ENCODE results near the gene SGCB. TPM values are rescaled to one million over a fixed set of nuclear protein-coding genes. Genes with fewer than 3 reads are reported as not detected.
"Not testable (repeated sequence)": the region's sequence is repeated elsewhere in the genome, so short reads cannot be mapped to it uniquely, and the experiment has no call there.

SGCB gene, protein sequence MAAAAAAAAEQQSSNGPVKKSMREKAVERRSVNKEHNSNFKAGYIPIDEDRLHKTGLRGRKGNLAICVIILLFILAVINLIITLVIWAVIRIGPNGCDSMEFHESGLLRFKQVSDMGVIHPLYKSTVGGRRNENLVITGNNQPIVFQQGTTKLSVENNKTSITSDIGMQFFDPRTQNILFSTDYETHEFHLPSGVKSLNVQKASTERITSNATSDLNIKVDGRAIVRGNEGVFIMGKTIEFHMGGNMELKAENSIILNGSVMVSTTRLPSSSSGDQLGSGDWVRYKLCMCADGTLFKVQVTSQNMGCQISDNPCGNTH
- 10 to 100 TPM; 56.5 to 99.7 (median 77.3) TPM for total RNA-seq

DNA sequence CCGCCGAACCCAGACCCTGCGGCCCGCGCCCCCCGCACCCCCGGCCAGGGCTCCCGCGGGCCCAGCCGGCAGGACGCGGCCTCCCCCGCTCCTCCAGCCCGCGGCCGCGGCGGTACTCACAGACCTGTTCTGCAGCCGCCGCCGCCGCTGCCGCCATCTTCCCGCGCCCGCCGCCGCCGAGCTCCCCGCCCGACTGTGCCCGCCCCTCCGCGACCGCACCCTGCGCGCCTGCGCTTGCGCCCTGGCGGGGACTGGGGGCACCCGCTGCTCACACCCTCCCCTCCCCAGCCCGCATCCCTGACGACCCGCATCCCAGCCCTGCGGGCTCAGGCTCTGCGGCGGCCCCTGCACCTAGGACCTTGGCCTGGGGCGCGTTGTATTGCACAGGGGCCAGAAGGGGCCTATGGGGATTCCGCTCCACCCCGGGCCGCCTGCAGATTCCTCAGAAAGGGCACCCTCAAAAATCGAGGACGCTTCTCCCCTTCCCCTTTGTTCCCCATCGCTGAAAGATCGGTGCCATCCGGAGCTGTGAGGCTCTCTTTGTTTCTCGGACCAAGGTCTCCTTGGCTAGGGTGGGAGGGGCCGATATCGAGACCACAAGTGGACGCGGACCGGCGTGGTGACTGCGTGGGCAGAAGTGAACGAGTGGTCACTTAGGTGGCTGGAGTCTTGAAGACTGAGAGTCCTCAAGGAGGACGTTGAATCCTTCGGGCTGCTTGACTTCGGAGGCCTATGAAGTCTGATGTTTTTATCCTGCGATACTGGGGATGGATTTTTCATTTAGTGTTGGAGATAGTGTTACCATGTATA is at the start of gene SGCB:
Gene SGCB, minus strand, starts transcription at position 197 of the 810 bp plus-strand sequence. Its CDS starts 40 bp downstream, at position 157.
- no peaks in the 10 kb centered on the region for H3K9me3 ChIP-seq
- intact Hi-C loops (cut with DNase I), result no loop called here
- 4% methylated on average over 28 of the region's 70 CpGs for WGBS
- no peaks in the 10 kb centered on the region for H3K36me3 ChIP-seq
- peaks cover 15 to 40% (median 34%) of the 10 kb centered on the region in 4 donors for H3K4me1 ChIP-seq
- no peaks in the 10 kb centered on the region for H3K27me3 ChIP-seq
- peak within 1 kb of the TSS; percentile 79 to 93 (median 90) for H3K4me3 ChIP-seq
- DNase-seq (ENCODE audit: extremely low spot score), result no peak
- peak within 1 kb of the TSS; percentile 81 to 86 (median 84) for H3K27ac ChIP-seq (replicated peaks in 1 of 4)
- no peak for TF ChIP-seq POLR2AphosphoS5 (IDR thresholded peaks at IDR 0.05)
- TF ChIP-seq CTCF (IDR thresholded peaks at IDR 0.05), result no peak
- no peak for TF ChIP-seq EP300 (IDR thresholded peaks at IDR 0.05)
- no peak for TF ChIP-seq POLR2A (IDR thresholded peaks at IDR 0.05; ENCODE audit: low read depth)

DNA sequence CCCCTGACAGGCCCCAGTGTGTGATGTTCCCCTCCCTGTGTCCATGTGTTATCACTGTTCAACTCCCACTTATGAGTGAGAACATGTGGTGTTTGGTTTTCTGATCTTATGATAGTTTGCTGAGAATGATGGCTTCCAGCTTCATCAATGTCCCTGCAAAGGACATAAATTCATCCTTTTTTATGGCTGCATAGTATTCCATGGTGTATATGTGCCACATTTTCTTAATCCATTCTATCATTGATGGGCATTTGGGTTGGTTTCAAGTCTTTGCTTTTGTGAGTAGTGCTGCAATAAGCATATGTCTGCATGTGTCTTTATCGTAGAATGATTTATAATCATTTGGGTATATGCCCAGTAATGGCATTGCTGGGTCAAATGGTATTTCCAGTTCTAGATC is 48.3 kb upstream of the SGCB start:
- DNase-seq (ENCODE audit: extremely low spot score); H3K36me3 ChIP-seq; H3K27me3 ChIP-seq; H3K9me3 ChIP-seq; H3K4me3 ChIP-seq; intact Hi-C loops (cut with DNase I); H3K27ac ChIP-seq (replicated peaks in 1 of 4); H3K4me1 ChIP-seq: not testable (repeated sequence)
- WGBS, result 96% methylated on average over 1 of the region's 1 CpG

DNA sequence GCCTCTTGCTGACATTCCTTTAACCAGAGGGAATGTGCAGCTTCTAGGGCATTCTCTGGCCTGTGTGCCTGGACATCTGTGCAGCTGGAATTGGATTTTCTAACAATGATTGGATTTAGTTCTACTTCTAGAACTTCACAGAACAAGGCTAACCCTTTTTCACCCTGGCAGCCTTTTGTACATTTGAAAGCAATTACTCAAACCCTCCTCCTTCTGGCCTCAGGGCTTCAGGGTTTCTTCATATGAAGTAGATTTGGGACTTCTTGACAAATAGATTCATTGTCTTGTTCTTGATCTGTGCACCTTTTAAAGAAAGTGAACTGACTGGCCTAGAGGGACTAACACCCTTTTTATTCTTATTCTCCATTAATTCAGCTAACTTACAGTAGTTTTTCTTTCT is 43.1 kb upstream of the SGCB start:
- Histone ChIP-seq H3K36me3 (no peaks in the 10 kb centered on the region), H3K9me3 (no peaks in the 10 kb centered on the region), H3K4me1 (peaks cover 0 to 6% (median 5%) of the 10 kb centered on the region in 4 donors), H3K4me3 (no peak overlapping the region), H3K27ac (replicated peaks in 1 of 4) (no peak overlapping the region), H3K27me3 (peaks cover 0 to 6% (median 0%) of the 10 kb centered on the region in 4 donors)
- no peak for DNase-seq (ENCODE audit: extremely low spot score)
- no peak for TF ChIP-seq EP300 (IDR thresholded peaks at IDR 0.05)
- TF ChIP-seq POLR2AphosphoS5 (IDR thresholded peaks at IDR 0.05), result no peak
- no peak for TF ChIP-seq CTCF (IDR thresholded peaks at IDR 0.05)
- TF ChIP-seq POLR2A (IDR thresholded peaks at IDR 0.05; ENCODE audit: low read depth), result no peak
- intact Hi-C loops (cut with DNase I), result no loop called here

- Histone ChIP-seq H3K4me1 (peaks cover 0 to 6% (median 5%) of the 10 kb centered on the region in 4 donors), H3K9me3 (no peaks in the 10 kb centered on the region), H3K4me3 (no peak overlapping the region), H3K27ac (replicated peaks in 1 of 4) (no peak overlapping the region), H3K27me3 (peaks cover 0 to 10% (median 1%) of the 10 kb centered on the region in 4 donors), H3K36me3 (no peaks in the 10 kb centered on the region)
- TF ChIP-seq EP300 (IDR thresholded peaks at IDR 0.05), result no peak
- no peak for TF ChIP-seq POLR2A (IDR thresholded peaks at IDR 0.05; ENCODE audit: low read depth)
- TF ChIP-seq POLR2AphosphoS5 (IDR thresholded peaks at IDR 0.05), result no peak
- TF ChIP-seq CTCF (IDR thresholded peaks at IDR 0.05), result no peak
- DNase-seq (ENCODE audit: extremely low spot score), result no peak
- intact Hi-C loops (cut with DNase I), result no loop called here
- 76% methylated on average over 2 of the region's 2 CpGs for WGBS
Measured at GRCh38 chr4:52079659-52080058, 41.6 kb upstream of the SGCB start.

- Histone ChIP-seq H3K4me1 (peaks cover 0 to 6% (median 5%) of the 10 kb centered on the region in 4 donors), H3K27me3 (peaks cover 0 to 11% (median 1%) of the 10 kb centered on the region in 4 donors), H3K27ac (replicated peaks in 1 of 4) (no peak overlapping the region), H3K4me3 (peak overlapping the region in 3 of 4 donors; percentile 17 to 34 (median 27)), H3K36me3 (no peaks in the 10 kb centered on the region), H3K9me3 (no peaks in the 10 kb centered on the region)
- no peak for TF ChIP-seq CTCF (IDR thresholded peaks at IDR 0.05)
- no peak for TF ChIP-seq POLR2A (IDR thresholded peaks at IDR 0.05; ENCODE audit: low read depth)
- TF ChIP-seq EP300 (IDR thresholded peaks at IDR 0.05), result no peak
- TF ChIP-seq POLR2AphosphoS5 (IDR thresholded peaks at IDR 0.05), result no peak
- 10% methylated on average over 18 of the region's 26 CpGs for WGBS
- DNase-seq (ENCODE audit: extremely low spot score), result no peak
- intact Hi-C loops (cut with DNase I), result no loop called here
Measured at GRCh38 chr4:52076731-52077130, 38.6 kb upstream of the SGCB start.
